Heart left ventricle (tissue), 13 donors: ENCODE data around the gene SRGAP3.

ENCODE experiments used
- POLR2A ChIP-seq, 2 donors: fragments of 450-650 bp; IDR thresholded peaks; one replicate each; pipeline ENCODE4 v1.6.1; 2017; ENCODE audit warnings: antibody characterized with exemption in 2 of 2, mild to moderate bottlenecking in 2 of 2, moderate library complexity in 2 of 2
- TF ChIP-seq, protein P1 (sequence below), 12 donors: fragments of 200-600 bp; sonication (generic) in 4 of 12; IDR thresholded peaks; one replicate each; pipeline versions ENCODE4 v1.5.0 to v1.8.0; 2018 to 2022; ENCODE audit warnings: antibody characterized with exemption in 12 of 12, mild to moderate bottlenecking in 5 of 12
- donor health status: ischemic (EF 13 %, LVEDD 7.1; RV severe dilation, severe dysfunction).
- donor health status: DM: no; HTN: yes; CAD: no.
- donor health status: DM: no; HTN: no; CAD: no.
- donor health status: ischemic (EF 25% LVEDD 6.9; RV normal size, moderate dysfunction).
- donor health status: ischemic (EF 25% LVEDD 5.7; RV mildly dilated, moderate dysfunction).
- donor health status: ischemic (EF 35%, LVEDD 5.7; RV mildly dilated, moderate dysfunction).
- donor health status: nonischemic (EF 11% LVEDD 7.7; RV severe dilation, severe dysfunction).
- donor health status: DM: yes; HTN: yes; CAD: no.
- donor health status: PGD.
- donor health status: ischemic (EF 29% LVEDD 5.4; RV normal size, mild dysfunction).
- donor health status: nonischemic (EF 23%, LVEDD 6.1; RV moderate dilation, normal function).

DNA sequence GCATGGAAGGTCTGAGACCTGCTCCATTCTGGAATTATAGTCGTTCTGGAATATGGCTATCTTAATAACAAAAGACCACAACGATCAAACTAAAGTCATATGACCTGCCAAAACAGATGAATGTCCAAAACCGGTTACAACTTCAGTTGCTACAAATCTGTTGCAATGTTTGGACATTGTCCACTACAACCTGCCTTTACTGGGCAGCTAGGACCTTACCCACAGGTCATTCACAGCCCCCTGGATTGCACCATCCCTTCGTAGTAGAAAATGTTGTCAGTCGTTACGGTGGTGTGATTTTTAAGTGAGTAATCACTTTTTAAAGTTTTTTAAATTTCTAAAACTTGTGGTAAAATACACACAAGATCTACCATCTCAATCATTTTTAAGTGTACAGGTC, 22.5 kb upstream of the SRGAP3 start:
- no peak for TF ChIP-seq POLR2A (IDR thresholded peaks at IDR 0.05)
- TF ChIP-seq, protein P1, sequence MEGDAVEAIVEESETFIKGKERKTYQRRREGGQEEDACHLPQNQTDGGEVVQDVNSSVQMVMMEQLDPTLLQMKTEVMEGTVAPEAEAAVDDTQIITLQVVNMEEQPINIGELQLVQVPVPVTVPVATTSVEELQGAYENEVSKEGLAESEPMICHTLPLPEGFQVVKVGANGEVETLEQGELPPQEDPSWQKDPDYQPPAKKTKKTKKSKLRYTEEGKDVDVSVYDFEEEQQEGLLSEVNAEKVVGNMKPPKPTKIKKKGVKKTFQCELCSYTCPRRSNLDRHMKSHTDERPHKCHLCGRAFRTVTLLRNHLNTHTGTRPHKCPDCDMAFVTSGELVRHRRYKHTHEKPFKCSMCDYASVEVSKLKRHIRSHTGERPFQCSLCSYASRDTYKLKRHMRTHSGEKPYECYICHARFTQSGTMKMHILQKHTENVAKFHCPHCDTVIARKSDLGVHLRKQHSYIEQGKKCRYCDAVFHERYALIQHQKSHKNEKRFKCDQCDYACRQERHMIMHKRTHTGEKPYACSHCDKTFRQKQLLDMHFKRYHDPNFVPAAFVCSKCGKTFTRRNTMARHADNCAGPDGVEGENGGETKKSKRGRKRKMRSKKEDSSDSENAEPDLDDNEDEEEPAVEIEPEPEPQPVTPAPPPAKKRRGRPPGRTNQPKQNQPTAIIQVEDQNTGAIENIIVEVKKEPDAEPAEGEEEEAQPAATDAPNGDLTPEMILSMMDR (IDR thresholded peaks at IDR 0.05): no peak
